ENCODE measurements around the gene GMPR2. TPM values are rescaled to one million over a fixed set of nuclear protein-coding genes. Genes with fewer than 3 reads are reported as not detected.
A peak's percentile ranks its signal among the peaks of the same experiment; 100 is the strongest.

GMPR2 gene
- total RNA-seq, 4 donors from 2014 or later: 68.8 to 237 (median 110) TPM

GRCh38 chr14:24185741-24186140 lies 47.0 kb upstream of the GMPR2 start:
- Histone ChIP-seq H3K36me3 (peaks cover 32 to 46% of the 10 kb centered on the region in 2 donors), H3K9me3 (no peaks in the 10 kb centered on the region), H3K27ac (no peak overlapping the region), H3K27me3 (no peaks in the 10 kb centered on the region), H3K4me1 (peaks cover 8 to 13% of the 10 kb centered on the region in 2 donors), H3K4me3 (replicated peaks in 1 of 3) (no peak overlapping the region)
- WGBS, 2 donors: 94 to 98% methylated on average over 10 to 11 of the region's 11 CpGs
- DNase-seq: no peak
- intact Hi-C loops (cut with DNase I): no loop called here
- no peak for TF ChIP-seq CTCF (IDR thresholded peaks at IDR 0.05)

- Histone ChIP-seq H3K27ac (no peak overlapping the region), H3K27me3 (no peaks in the 10 kb centered on the region), H3K4me3 (replicated peaks in 1 of 3) (no peak overlapping the region), H3K36me3 (peaks cover 39 to 45% of the 10 kb centered on the region in 2 donors), H3K4me1 (peaks cover 8 to 13% of the 10 kb centered on the region in 2 donors), H3K9me3 (no peaks in the 10 kb centered on the region)
- intact Hi-C loops (cut with DNase I): no loop called here
- no peak for DNase-seq
- WGBS, 2 donors: 91 to 96% methylated on average over 9 to 10 of the region's 10 CpGs
- no peak for TF ChIP-seq CTCF (IDR thresholded peaks at IDR 0.05)
- no peak for TF ChIP-seq POLR2A (IDR thresholded peaks at IDR 0.05)
Observed at GRCh38 chr14:24186831-24187538, 45.7 kb upstream of the GMPR2 start.

- Histone ChIP-seq H3K9me3 (no peaks in the 10 kb centered on the region), H3K4me1 (peaks cover 8 to 13% of the 10 kb centered on the region in 2 donors), H3K36me3 (peaks cover 45 to 50% of the 10 kb centered on the region in 2 donors), H3K27ac (no peak overlapping the region), H3K4me3 (replicated peaks in 1 of 3) (peak overlapping the region in 1 of 3 donors; percentile 43), H3K27me3 (no peaks in the 10 kb centered on the region)
- intact Hi-C loops (cut with DNase I): no loop called here
- TF ChIP-seq POLR2A (IDR thresholded peaks at IDR 0.05) (no peak), CTCF (IDR thresholded peaks at IDR 0.05) (no peak)
- 79 to 89% methylated on average over 2 of the region's 2 CpGs for whole genome bisulfite sequencing, 2 donors
- DNase-seq: no peak
Observed at GRCh38 chr14:24187539-24187915, 45.2 kb upstream of the GMPR2 start.

- peak within 1 kb of the TSS in 2 of 3 donors; percentile 31 to 60 for H3K27ac ChIP-seq
- peak within 1 kb of the TSS; percentile 14 to 53 (median 43) for H3K4me3 ChIP-seq (replicated peaks in 1 of 3)
- H3K36me3 ChIP-seq: peaks cover 40 to 41% of the 10 kb centered on the region in 2 donors
- H3K4me1 ChIP-seq: peaks cover 8 to 13% of the 10 kb centered on the region in 2 donors
- TF ChIP-seq POLR2A (IDR thresholded peaks at IDR 0.05) (peak in 1 of 2 donors; percentile 64), CTCF (IDR thresholded peaks at IDR 0.05) (peak in 1 of 6 experiments; percentile 22)
- intact Hi-C loops (cut with DNase I): no loop called here
- 0% methylated on average over 25 to 41 of the region's 65 CpGs for WGBS, 2 donors
- peak; percentile 97 for DNase-seq
- H3K9me3 ChIP-seq: no peaks in the 10 kb centered on the region
- H3K27me3 ChIP-seq: no peaks in the 10 kb centered on the region
Observed at GRCh38 chr14:24188251-24189058, 44.3 kb upstream of the GMPR2 start, which contains the start of gene IPO4. TSS of gene IPO4 (minus strand) at chr14:24188816. CDS start at chr14:24188787, 29 bp downstream.

GRCh38 chr14:24189059-24189375 lies 43.7 kb upstream of the GMPR2 start:
- DNase-seq: no peak
- H3K27me3 ChIP-seq: no peaks in the 10 kb centered on the region
- H3K4me1 ChIP-seq: peaks cover 9 to 16% of the 10 kb centered on the region in 2 donors
- no peak overlapping the region for H3K4me3 ChIP-seq (replicated peaks in 1 of 3)
- peaks cover 34 to 36% of the 10 kb centered on the region in 2 donors for H3K36me3 ChIP-seq
- 1 to 2% methylated on average over 3 of the region's 3 CpGs for WGBS, 2 donors
- intact Hi-C loops (cut with DNase I): no loop called here
- no peaks in the 10 kb centered on the region for H3K9me3 ChIP-seq
- no peak for TF ChIP-seq CTCF (IDR thresholded peaks at IDR 0.05)
- H3K27ac ChIP-seq: peak overlapping the region in 1 of 3 donors; percentile 1

Measured in thyroid gland (tissue), 4 donors.